CD4-positive, alpha-beta T cell treated with Interferon gamma for 1 hour (primary cell): ENCODE results near the gene PDLIM7.
A peak's percentile ranks its signal among the peaks of the same experiment; 100 is the strongest.
"Not testable (repeated sequence)": the region's sequence is repeated elsewhere in the genome, so short reads cannot be mapped to it uniquely, and the experiment has no call there.

Experiments used
- DNase-seq: peaks from one replicate; pipeline ENCODE4 v3.0.0-alpha.2; 2020

Gene PDLIM7

GRCh38 chr5:177490311-177490991 lies 7.0 kb downstream of the PDLIM7 start:
- DNase-seq: no peak

DNA sequence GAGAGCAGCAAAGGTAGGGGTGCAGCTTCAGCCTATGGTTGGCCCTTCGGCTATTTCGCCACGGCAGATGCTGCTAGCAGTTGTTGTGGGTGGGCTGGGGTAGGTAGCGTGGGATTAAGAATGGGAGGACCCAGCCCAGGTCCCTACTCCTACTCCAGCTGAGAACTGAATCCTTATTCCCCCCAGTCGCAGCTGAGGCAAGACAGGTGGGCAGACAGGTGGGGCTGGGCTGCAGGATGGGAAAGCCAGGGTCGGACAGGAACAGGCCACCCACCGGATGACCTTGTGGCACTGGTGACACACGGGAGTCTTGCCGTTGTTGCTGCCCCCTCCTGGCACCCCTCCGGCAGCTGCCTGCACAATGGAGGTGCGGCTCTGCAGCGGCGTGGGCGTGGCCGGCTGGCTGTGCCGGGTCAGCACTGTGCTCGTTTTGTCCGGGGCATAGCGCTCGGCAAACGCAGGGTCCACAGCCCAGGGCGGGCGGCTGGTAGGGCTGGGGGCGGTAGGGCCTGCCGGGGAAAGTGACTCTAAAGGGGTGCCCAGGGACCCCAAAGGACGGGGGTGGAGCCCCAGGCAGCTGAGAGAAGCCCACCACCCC lies 8.2 kb downstream of the PDLIM7 start:
- no peak for DNase-seq

DNA sequence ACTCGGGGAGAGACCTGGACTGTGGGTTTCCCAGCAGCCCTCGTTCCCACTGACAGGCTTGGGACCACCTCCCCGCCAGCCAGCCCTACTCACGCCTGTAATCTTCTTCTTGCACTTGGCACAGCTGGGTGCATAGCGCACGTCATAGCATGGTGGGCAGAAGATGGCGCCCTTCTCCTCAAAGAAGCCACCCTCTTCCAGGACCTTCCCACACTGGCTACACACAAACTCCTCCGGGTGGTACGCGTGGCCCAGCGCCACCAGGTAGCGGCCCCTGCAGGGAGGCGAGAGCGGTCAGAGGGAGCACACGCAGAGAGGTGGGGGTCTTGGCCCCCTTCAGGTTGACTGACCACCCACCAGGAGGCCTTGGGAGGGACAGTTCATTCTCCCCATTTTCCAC lies 9.4 kb downstream of the PDLIM7 start:
- DNase-seq: no peak

GRCh38 chr5:177487144-177487543 lies 10.3 kb downstream of the PDLIM7 start:
- no peak for DNase-seq

- DNase-seq: no peak
Observed at GRCh38 chr5:177486256-177486655, 11.1 kb downstream of the PDLIM7 start.

DNA sequence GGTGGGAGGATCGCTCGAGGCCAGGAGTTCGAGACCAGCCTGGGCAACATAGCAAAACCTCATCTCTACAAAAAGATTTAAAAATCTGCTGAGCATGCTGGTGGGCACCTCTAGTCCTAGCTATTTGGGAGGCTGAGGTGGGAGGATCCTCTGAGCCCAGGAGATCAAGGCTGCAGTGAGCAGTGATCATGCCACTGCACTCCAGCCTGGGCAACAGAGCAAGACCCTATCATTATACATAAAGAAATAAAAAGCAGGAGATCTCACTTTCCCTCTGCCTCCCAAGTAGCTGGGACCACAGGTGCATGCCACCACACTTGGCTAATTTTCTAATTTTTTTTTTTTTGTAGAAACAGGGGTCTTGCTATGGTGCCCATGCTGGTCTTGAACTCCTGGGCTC lies 11.7 kb downstream of the PDLIM7 start:
- not testable (repeated sequence) for DNase-seq

- DNase-seq: no peak
Observed at GRCh38 chr5:177484902-177485549, 12.4 kb downstream of the PDLIM7 start.

- no peak for DNase-seq
Observed at GRCh38 chr5:177483994-177484901, 13.2 kb downstream of the PDLIM7 start.

DNA sequence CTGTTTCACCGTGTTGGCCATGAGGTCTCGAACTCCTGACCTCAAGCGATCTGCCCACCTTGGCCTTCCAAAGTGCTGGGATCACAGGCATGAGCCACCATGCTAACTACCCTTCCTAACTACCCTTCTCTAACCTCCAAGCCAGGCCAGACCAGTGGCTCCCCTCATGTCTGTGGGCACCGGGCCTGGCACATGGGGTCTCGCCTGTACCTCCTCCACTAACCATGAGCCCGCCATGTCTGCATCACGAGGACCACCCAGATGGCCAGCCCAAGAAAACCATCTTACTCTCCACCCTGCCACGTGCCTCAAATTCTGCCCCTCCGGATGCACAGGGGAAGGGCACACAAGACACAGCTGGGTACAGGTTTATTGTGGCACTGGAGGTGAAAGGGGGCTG lies 14.4 kb downstream of the PDLIM7 start:
- no peak for DNase-seq

GRCh38 chr5:177482359-177482795 lies 15.0 kb downstream of the PDLIM7 start:
- no peak for DNase-seq

- DNase-seq: no peak
Observed at GRCh38 chr5:177479774-177480173, 17.6 kb downstream of the PDLIM7 start.

DNA sequence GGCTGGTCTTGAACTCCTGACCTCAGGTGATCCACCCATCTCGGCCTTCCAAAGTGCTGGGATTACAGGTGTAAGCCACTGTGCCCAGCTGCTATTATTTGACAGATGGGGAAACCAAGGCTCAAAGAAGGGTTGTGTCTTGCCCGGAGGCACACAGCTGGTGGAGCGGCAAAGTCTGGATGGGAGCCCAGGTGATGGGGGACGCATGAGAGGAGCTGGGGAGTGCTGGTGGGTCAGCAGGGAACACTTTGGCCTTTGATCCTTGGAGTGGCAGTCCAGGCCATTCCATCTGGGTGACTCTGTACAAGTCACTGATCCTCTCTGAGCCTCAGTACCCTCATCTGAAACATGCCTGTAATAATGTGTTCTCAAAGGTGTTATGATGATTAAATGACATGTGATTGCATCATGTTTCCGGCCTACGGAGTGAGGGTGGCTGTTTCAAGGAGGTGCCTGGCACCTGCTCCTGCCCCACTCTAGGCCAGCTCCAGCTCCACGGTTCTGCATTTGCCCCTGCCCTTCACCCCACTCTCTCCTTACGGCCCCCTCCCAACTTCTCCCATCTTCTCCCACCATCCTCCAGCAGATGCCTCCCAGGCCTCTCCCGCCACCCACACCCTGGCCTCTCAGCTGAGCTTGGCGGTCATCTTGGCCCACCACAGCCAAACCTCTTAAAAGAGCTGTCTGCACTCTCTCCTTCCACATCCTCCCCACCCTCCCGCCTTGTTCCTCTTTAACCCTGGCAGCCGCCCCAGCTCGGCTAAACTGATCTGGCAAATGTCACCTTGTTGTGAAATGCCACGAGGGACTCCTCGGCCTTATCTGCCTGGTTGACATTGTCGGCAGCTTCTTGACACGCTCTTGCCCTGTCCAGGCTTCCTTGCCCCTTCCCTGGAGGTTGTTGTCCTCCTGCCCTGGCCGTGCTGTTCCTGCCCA lies 18.4 kb downstream of the PDLIM7 start:
- DNase-seq: peak; percentile 41

GRCh38 chr5:177477701-177478477 lies 19.5 kb downstream of the PDLIM7 start:
- no peak for DNase-seq

DNA sequence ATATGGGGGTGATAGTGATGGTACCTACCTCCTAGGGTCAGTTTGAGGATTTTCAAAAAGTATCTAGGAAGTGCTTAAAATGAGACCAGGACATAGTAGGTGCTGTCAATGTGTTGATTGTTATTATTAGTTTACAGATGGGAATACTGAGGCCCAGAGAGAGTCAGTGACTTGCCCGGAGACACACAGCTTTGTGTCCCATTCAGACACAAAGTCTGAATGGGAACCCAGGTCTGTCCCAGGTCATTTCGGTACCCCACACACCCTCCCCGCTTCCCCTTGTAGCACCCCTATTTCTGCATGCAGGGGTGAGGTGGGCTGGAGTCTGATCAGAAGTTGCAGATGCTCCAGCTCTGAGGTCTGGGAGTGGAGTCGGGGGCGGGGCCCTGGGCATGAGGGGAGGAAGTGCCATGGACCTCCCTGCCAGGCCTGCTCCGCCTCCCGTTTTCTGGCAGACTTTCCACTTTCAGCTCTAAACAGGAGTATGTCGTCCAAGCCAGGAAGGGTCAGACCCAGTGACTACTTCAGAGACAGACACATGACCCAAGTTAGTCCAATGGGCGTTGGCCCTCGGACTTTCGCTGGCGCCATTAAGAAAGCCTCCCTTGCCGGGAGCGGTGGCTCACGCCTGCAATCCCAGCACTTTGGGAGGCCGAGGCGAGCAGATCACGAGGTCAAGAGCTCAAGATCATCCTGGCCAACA lies 20.7 kb downstream of the PDLIM7 start:
- no peak for DNase-seq

- no peak for DNase-seq
Observed at GRCh38 chr5:177475563-177476427, 21.6 kb downstream of the PDLIM7 start.

DNA sequence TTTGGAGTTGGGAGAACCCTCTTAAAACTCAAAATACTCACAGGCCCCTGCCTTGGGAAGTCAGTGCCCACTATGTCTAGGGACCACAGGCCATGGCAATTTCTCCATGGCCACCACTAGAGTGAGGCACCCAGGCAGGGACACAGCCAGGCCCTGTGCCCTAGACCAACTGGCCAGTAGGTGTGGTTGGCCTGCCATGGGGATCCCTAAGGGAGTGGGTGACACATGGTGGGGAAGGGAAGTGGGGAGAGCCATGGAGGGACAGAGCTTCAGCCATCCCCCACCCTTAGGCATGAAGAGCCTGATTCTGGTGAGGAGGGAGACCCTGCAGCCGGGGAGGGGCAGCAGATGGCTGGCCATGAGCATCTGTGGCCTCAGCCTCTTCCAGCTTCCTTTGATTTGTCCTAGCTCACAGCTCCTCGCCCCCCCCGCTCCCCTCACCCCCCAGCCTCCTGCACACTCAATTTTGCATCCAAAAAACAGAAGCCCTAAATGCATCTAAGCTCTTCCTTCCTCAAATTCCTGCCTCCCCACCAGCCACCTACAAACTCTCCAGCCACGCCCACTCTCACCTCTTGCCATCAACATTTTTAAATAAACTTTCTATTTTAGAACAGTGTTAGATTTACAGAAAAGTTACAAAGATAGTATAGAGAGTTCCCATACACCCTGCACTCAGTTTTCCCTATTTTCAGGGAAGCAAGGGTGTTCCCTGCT lies 22.4 kb downstream of the PDLIM7 start:
- DNase-seq: no peak

DNA sequence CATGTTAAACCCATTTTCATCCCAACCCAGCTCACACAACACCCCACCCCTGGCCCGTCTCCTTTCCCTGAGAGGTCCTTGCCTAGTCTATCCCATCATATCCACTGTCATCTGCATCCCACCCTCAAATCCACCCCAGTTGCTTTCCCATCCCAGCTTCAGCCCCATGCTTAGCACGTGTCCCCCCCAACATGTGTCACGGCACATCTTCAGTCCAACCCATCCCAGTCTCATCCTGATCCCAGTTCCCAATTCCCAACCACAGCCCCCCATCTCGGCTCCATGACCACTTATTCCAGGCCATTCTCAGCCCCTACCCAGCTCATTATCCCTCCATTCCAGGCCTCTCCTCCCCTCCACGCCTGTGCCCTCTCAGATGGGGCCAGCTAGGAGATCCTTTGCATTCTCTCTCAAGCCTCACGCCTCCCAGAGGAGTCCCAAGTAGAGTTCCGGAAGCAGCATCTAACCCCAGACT lies 23.4 kb downstream of the PDLIM7 start:
- no peak for DNase-seq

- no peak for DNase-seq
Observed at GRCh38 chr5:177473443-177474001, 23.9 kb downstream of the PDLIM7 start, which contains the start of gene DBN1. Gene DBN1, minus strand, starts transcription at chr5:177473634. Its CDS starts 113 bp downstream, at chr5:177473521.
